T-helper 1 cell treated with Interleukin-12 subunit alpha and Interleukin-12 subunit beta and Interleukin-4 antibody, amounts not matched to agents 30 μg/mL and 1 μg/mL, for 36 hours (primary cell): ENCODE data around the gene CCDC110.

Experiments
- H3K27ac Mint-ChIP-seq: one replicate; pipeline ENCODE4 v1.8.0; 2021; ENCODE audit warnings: mild to moderate bottlenecking, mixed read lengths
- H3K27me3 Mint-ChIP-seq: one replicate; pipeline ENCODE4 v1.8.0; 2021; ENCODE audit warnings: low read depth, mixed read lengths
- H3K36me3 Mint-ChIP-seq: one replicate; pipeline ENCODE4 v1.8.0; 2021; ENCODE audit warnings: low read depth, mixed read lengths
- H3K4me1 Mint-ChIP-seq: one replicate; pipeline ENCODE4 v1.8.0; 2021; ENCODE audit warnings: low read depth, mixed read lengths
- H3K4me3 Mint-ChIP-seq: one replicate; pipeline ENCODE4 v1.8.0; 2021; ENCODE audit warnings: mild to moderate bottlenecking, moderate library complexity, mixed read lengths
- H3K9me3 Mint-ChIP-seq: one replicate; pipeline ENCODE4 v1.8.0; 2021; ENCODE audit warnings: mixed read lengths

The CCDC110 gene

DNA sequence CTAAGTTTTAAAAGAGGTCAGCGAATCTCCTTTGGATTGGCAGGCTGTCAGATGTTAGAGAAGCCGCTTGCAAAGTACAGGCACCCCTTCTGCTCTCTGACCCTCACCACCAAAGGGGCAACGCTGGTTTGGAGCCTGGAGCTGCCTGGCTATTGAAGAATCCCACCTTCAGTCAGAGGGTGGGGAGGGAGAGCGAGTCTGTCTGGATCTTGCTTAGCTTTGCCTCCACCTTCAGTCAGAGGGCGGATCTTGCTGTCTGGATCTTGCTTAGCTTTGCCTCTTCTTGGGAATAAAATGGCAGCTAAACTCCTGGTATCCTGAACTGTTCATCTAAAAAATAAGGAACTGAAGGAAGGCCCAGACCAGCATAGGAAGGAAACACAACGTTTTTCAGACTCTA is 7.3 kb downstream of the CCDC110 start:
- Mint-ChIP-seq H3K27me3 (peaks cover 62% of the 10 kb centered on the region), H3K27ac (no peak overlapping the region), H3K4me3 (no peak overlapping the region), H3K36me3 (no peaks in the 10 kb centered on the region), H3K4me1 (no peaks in the 10 kb centered on the region), H3K9me3 (no peaks in the 10 kb centered on the region)

DNA sequence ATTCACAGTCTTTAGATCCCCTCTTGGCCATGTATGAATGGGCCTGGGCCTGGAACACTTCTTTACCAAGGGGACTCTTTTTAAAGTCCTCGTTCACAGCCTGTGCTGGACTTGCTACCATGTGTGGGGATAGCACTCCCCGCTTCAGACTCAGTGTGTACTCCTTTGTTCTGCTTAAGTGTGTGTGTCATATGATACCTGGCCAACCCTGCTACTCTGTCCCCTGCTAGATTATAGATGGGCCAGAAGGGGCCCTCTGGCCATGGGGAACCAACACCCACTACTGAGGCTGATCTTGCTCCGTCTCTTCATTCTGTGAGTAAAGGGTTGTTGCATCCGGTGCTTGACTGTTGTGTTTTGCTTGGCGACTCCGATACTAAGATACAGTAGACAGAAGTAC is 8.0 kb downstream of the CCDC110 start:
- no peaks in the 10 kb centered on the region for H3K9me3 Mint-ChIP-seq
- peaks cover 62% of the 10 kb centered on the region for H3K27me3 Mint-ChIP-seq
- no peaks in the 10 kb centered on the region for H3K4me1 Mint-ChIP-seq

GRCh38 chr4:185461565-185461964 is 10.0 kb downstream of the CCDC110 start:
- H3K4me1 Mint-ChIP-seq: no peaks in the 10 kb centered on the region
- no peak overlapping the region for H3K27ac Mint-ChIP-seq
- no peak overlapping the region for H3K4me3 Mint-ChIP-seq
- H3K27me3 Mint-ChIP-seq: peaks cover 60% of the 10 kb centered on the region
- H3K9me3 Mint-ChIP-seq: no peaks in the 10 kb centered on the region
- no peaks in the 10 kb centered on the region for H3K36me3 Mint-ChIP-seq

More for the DNA sequence above, 8.0 kb downstream of the CCDC110 start:
- H3K36me3 Mint-ChIP-seq: no peaks in the 10 kb centered on the region
- no peak overlapping the region for H3K4me3 Mint-ChIP-seq
- H3K27ac Mint-ChIP-seq: no peak overlapping the region

DNA sequence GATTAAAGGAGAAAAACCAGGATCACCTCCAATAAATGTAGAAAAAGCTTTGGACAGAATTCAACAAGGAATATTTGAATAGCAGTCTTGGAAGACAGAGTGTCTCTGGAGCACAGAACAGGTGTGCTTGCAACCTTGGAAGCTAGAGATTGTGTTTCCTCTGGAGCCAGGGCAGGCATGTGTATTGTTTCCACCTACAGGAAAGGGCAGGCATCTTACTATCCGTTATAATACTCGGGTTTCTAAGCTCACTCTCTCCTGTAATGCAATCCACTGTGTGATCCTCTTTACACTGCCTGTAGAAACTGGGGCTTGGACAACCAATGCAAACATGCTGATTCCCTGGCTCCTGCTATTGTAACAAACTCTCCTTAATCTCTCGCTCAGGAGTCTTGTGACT is 14.4 kb downstream of the CCDC110 start:
- Mint-ChIP-seq H3K9me3 (no peaks in the 10 kb centered on the region), H3K36me3 (no peaks in the 10 kb centered on the region), H3K27ac (no peak overlapping the region), H3K27me3 (peaks cover 42% of the 10 kb centered on the region), H3K4me3 (no peak overlapping the region), H3K4me1 (no peaks in the 10 kb centered on the region)

- no peaks in the 10 kb centered on the region for H3K36me3 Mint-ChIP-seq
- H3K4me3 Mint-ChIP-seq: no peak overlapping the region
- H3K27me3 Mint-ChIP-seq: peaks cover 40% of the 10 kb centered on the region
- H3K9me3 Mint-ChIP-seq: no peaks in the 10 kb centered on the region
- H3K4me1 Mint-ChIP-seq: no peaks in the 10 kb centered on the region
- no peak overlapping the region for H3K27ac Mint-ChIP-seq
These were observed 15.4 kb downstream of the CCDC110 start for GRCh38 chr4:185456131-185456530.

DNA sequence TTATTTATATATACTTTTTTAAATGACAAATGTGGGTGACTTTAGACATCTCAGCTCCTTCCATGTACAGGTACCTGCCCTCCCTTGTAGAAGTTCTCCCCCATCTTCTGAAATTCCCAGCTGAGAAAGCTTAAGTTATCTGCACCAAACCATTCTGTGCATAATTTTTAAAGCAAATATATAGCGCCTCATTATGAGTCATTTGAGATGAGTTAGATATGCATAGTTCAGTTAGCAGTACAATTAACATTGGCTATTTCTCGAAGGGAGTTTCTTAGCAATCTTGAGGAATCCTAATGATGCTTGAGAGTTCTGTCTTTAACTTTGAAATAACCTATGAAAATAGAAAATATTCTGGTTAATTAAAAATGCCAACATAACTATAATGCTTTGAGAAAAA is 26.3 kb downstream of the CCDC110 start:
- Mint-ChIP-seq H3K4me3 (no peak overlapping the region), H3K36me3 (no peaks in the 10 kb centered on the region), H3K27me3 (peaks cover 3% of the 10 kb centered on the region), H3K4me1 (no peaks in the 10 kb centered on the region), H3K9me3 (no peaks in the 10 kb centered on the region), H3K27ac (no peak overlapping the region)

DNA sequence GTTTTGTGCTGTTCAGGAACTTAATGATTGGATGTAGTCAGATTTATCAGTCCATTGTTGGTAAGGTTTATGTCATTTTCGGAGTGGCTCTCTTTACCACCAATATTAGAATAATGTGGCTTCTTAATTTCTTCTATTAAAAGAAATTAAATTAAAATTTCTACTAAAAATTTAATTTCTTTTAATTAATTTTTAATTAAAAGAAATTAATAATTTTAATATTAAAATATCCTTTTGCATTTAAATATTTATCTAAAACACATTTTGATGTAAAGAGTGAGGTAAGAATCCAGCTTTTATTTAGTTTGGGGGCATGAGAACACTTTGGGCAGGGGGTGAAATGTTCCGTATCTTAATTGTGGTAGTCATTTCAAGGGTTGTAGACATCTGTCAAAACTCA is 30.1 kb downstream of the CCDC110 start:
- Mint-ChIP-seq H3K4me3 (no peak overlapping the region), H3K9me3 (no peaks in the 10 kb centered on the region), H3K4me1 (no peaks in the 10 kb centered on the region), H3K27ac (no peak overlapping the region), H3K27me3 (peaks cover 3% of the 10 kb centered on the region), H3K36me3 (no peaks in the 10 kb centered on the region)

- Mint-ChIP-seq H3K9me3 (no peaks in the 10 kb centered on the region), H3K4me1 (no peaks in the 10 kb centered on the region), H3K36me3 (no peaks in the 10 kb centered on the region), H3K27ac (no peak overlapping the region), H3K4me3 (no peak overlapping the region), H3K27me3 (peaks cover 3% of the 10 kb centered on the region)
These were observed 33.7 kb downstream of the CCDC110 start for GRCh38 chr4:185437809-185438208.

- Mint-ChIP-seq H3K4me3 (no peak overlapping the region), H3K4me1 (no peaks in the 10 kb centered on the region), H3K27ac (no peak overlapping the region), H3K36me3 (no peaks in the 10 kb centered on the region), H3K27me3 (peaks cover 8% of the 10 kb centered on the region), H3K9me3 (no peaks in the 10 kb centered on the region)
These were observed 36.1 kb downstream of the CCDC110 start for GRCh38 chr4:185435466-185435865.

- H3K27me3 Mint-ChIP-seq: peaks cover 19% of the 10 kb centered on the region
- no peaks in the 10 kb centered on the region for H3K9me3 Mint-ChIP-seq
- H3K36me3 Mint-ChIP-seq: no peaks in the 10 kb centered on the region
These were observed 41.9 kb downstream of the CCDC110 start for GRCh38 chr4:185429660-185430059.

GRCh38 chr4:185426960-185427688 is 44.4 kb downstream of the CCDC110 start:
- Mint-ChIP-seq H3K36me3 (peaks cover 5% of the 10 kb centered on the region), H3K4me3 (no peak overlapping the region), H3K27ac (no peak overlapping the region), H3K27me3 (peaks cover 19% of the 10 kb centered on the region), H3K9me3 (no peaks in the 10 kb centered on the region), H3K4me1 (peaks cover 20% of the 10 kb centered on the region)

More at GRCh38 chr4:185429660-185430059, 41.9 kb downstream of the CCDC110 start:
- Mint-ChIP-seq H3K27ac (no peak overlapping the region), H3K4me1 (peaks cover 8% of the 10 kb centered on the region), H3K4me3 (no peak overlapping the region)

GRCh38 chr4:185425647-185426352 is 45.7 kb downstream of the CCDC110 start, which contains the start of gene UFSP2:
Gene UFSP2, minus strand, starts transcription at chr4:185425964. Its CDS starts 96 bp downstream, at chr4:185425868.
- Mint-ChIP-seq H3K9me3 (no peaks in the 10 kb centered on the region), H3K36me3 (peaks cover 13% of the 10 kb centered on the region), H3K4me1 (peaks cover 27% of the 10 kb centered on the region), H3K4me3 (peak within 1 kb of the TSS; percentile 88), H3K27ac (peak within 1 kb of the TSS; percentile 88), H3K27me3 (peaks cover 12% of the 10 kb centered on the region)

GRCh38 chr4:185424905-185425646 is 46.5 kb downstream of the CCDC110 start:
- H3K36me3 Mint-ChIP-seq: peaks cover 13% of the 10 kb centered on the region
- H3K4me3 Mint-ChIP-seq: peak overlapping the region; percentile 88
- peaks cover 12% of the 10 kb centered on the region for H3K27me3 Mint-ChIP-seq
- H3K27ac Mint-ChIP-seq: peak overlapping the region; percentile 88
- H3K4me1 Mint-ChIP-seq: peaks cover 27% of the 10 kb centered on the region
- H3K9me3 Mint-ChIP-seq: no peaks in the 10 kb centered on the region

- Mint-ChIP-seq H3K36me3 (peaks cover 19% of the 10 kb centered on the region), H3K9me3 (no peaks in the 10 kb centered on the region), H3K27me3 (no peaks in the 10 kb centered on the region), H3K27ac (no peak overlapping the region), H3K4me3 (no peak overlapping the region), H3K4me1 (peaks cover 25% of the 10 kb centered on the region)
These were observed 50.0 kb downstream of the CCDC110 start for GRCh38 chr4:185421366-185422124.
